Measurements from ENCODE around the gene NGDN. TPM values are rescaled to one million over a fixed set of nuclear protein-coding genes. Genes with fewer than 3 reads are reported as not detected.

Gene NGDN
- total and polyA plus RNA-seq, 10 donors = 32.7 to 62.7 (median 40.3) TPM

DNA sequence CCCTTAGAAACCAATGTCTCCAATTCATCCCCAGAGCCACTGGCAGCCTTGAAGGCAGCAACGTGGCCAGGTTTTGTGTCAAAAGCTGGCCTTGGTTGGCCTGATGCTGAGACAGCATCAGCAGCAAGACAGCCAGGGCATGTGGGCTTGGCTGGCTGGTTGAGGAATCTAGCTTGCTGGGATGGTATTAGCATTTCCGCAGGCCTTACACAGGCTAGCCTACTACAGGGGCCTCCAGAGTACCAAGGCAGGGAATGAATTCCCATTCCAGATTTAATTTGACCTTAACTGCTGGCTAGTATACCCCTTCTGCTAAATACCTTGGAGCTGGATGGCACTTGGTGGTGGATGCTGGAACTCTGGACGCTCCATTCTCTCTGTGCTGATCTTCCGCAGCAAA, 15.8 kb downstream of the NGDN start:
- H3K27ac ChIP-seq = no peak overlapping the region
- TF ChIP-seq POLR2A (IDR thresholded peaks at IDR 0.05) (no peak), POLR2AphosphoS5 (IDR thresholded peaks at IDR 0.05) (no peak), CTCF (IDR thresholded peaks at IDR 0.05 in 8 of 11, conservative IDR thresholded peaks at IDR 0.05 in 3 of 11) (no peak)
- no peaks in the 10 kb centered on the region for H3K27me3 ChIP-seq (replicated peaks in 1 of 7)
- H3K36me3 ChIP-seq = peaks cover 0 to 87% (median 12%) of the 10 kb centered on the region in 6 donors
- no peak overlapping the region for H3K4me3 ChIP-seq
- no peaks in the 10 kb centered on the region for H3K9me3 ChIP-seq
- peaks cover 0 to 9% (median 0%) of the 10 kb centered on the region in 6 donors for H3K4me1 ChIP-seq
- no peak for DNase-seq
- 84 to 94% (median 93%) methylated on average over 3 to 4 of the region's 4 CpGs for WGBS, 5 donors
- intact Hi-C loops (cut with DNase I; ENCODE audit: low total_unique reads) = no loop called here

DNA sequence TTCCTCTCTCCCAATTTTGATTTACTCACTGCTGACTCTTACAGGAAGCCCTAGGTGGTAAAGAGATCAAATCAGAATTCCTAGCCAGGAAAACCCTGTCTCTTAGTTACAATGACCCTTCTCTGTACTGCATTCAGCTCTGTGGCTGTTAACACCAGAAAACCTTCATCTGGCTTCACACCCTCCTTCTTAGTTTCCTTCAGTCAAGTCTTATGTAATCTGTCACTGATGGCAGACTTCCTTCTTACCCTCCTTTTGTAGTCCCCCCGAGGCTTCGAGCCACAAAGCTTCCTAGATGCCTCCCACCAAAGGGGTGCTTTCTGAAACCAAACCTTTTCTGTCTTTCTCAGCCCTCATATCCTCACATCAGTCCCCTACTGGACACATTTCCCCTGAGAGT, 16.5 kb downstream of the NGDN start:
- no peak overlapping the region for H3K4me3 ChIP-seq
- H3K27me3 ChIP-seq (replicated peaks in 1 of 7) = no peaks in the 10 kb centered on the region
- intact Hi-C loops (cut with DNase I; ENCODE audit: low total_unique reads) = no loop called here
- DNase-seq = no peak
- H3K9me3 ChIP-seq = no peaks in the 10 kb centered on the region
- WGBS, 5 donors = 26 to 64% (median 28%) methylated on average over 2 of the region's 2 CpGs
- peaks cover 0 to 9% (median 0%) of the 10 kb centered on the region in 6 donors for H3K4me1 ChIP-seq
- TF ChIP-seq POLR2AphosphoS5 (IDR thresholded peaks at IDR 0.05) (no peak), POLR2A (IDR thresholded peaks at IDR 0.05) (no peak), CTCF (IDR thresholded peaks at IDR 0.05 in 8 of 11, conservative IDR thresholded peaks at IDR 0.05 in 3 of 11) (no peak)
- H3K27ac ChIP-seq = no peak overlapping the region
- peaks cover 0 to 80% (median 10%) of the 10 kb centered on the region in 6 donors for H3K36me3 ChIP-seq

DNA sequence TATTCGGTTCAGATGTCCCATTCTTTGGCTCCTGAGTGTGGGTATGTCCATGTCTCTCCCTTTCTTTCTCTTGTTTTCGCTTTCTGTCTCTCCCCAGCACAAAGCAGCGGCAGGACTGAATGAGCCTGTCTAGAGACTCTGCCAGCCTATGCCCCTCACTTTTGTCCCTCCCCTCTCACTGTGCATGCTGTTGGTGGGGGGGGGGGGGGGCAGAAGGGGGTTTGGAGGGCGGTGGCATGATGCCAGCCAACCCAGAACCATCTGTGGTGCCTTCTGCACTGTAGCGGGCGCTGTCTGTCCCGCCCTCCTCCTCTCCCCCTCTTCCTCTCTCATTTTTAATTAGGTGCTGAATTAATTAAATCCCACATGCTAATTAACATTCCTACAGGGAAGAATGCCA, 17.7 kb downstream of the NGDN start:
- H3K4me1 ChIP-seq = peaks cover 0 to 9% (median 0%) of the 10 kb centered on the region in 6 donors
- no peaks in the 10 kb centered on the region for H3K27me3 ChIP-seq (replicated peaks in 1 of 7)
- WGBS, 5 donors = 89 to 98% (median 94%) methylated on average over 7 of the region's 7 CpGs
- H3K9me3 ChIP-seq = no peaks in the 10 kb centered on the region
- H3K36me3 ChIP-seq = peaks cover 0 to 79% (median 8%) of the 10 kb centered on the region in 6 donors
- H3K27ac ChIP-seq = no peak overlapping the region
- intact Hi-C loops (cut with DNase I; ENCODE audit: low total_unique reads) = no loop called here
- DNase-seq = no peak
- no peak overlapping the region for H3K4me3 ChIP-seq
- TF ChIP-seq CTCF (IDR thresholded peaks at IDR 0.05 in 8 of 11, conservative IDR thresholded peaks at IDR 0.05 in 3 of 11) (no peak), POLR2A (IDR thresholded peaks at IDR 0.05) (no peak), POLR2AphosphoS5 (IDR thresholded peaks at IDR 0.05) (no peak)

GRCh38 chr14:23492618-23493272, 23.2 kb downstream of the NGDN start:
- intact Hi-C loops (cut with DNase I; ENCODE audit: low total_unique reads) = no loop called here
- H3K27me3 ChIP-seq (replicated peaks in 1 of 7) = no peaks in the 10 kb centered on the region
- DNase-seq = no peak
- no peak overlapping the region for H3K27ac ChIP-seq
- H3K36me3 ChIP-seq = peaks cover 0 to 31% (median 0%) of the 10 kb centered on the region in 6 donors
- no peak for TF ChIP-seq POLR2A (IDR thresholded peaks at IDR 0.05)
- peaks cover 0 to 6% (median 0%) of the 10 kb centered on the region in 6 donors for H3K4me1 ChIP-seq
- H3K4me3 ChIP-seq = no peak overlapping the region
- no peaks in the 10 kb centered on the region for H3K9me3 ChIP-seq

Measured in spleen (tissue), 11 donors.